Mesenchymal stem cell (in vitro differentiated cells and primary cell): Measurements from ENCODE around the gene ZSCAN21.
A peak's percentile ranks its signal among the peaks of the same experiment; 100 is the strongest.

ENCODE experiments used
- DNase-seq: peaks from one replicate; pipeline ENCODE4 v3.0.0-alpha.2; 2013
- H2AFZ ChIP-seq: one replicate; pipeline ENCODE4 v1.6.1; 2013; ENCODE audit warnings: low read depth, mild to moderate bottlenecking, control low read depth, inconsistent platforms, low read length, moderate library complexity
- H2AK5ac ChIP-seq: 2 replicates; pipeline ENCODE4 v1.6.1; 2013; ENCODE audit warnings: low read length, moderate library complexity, mild to moderate bottlenecking, inconsistent platforms; ENCODE audit not compliant: severe bottlenecking
- H2BK120ac ChIP-seq: one replicate; pipeline ENCODE4 v1.6.1; 2013; ENCODE audit warnings: low read depth, mild to moderate bottlenecking, inconsistent platforms, low read length, moderate library complexity
- H2BK12ac ChIP-seq, 2 experiments: one replicate each; pipeline ENCODE4 v1.6.1; 2013; ENCODE audit warnings: inconsistent platforms in 2 of 2, low read length in 2 of 2, mild to moderate bottlenecking in 2 of 2, moderate library complexity in 2 of 2, control low read depth in 1 of 2
- H2BK15ac ChIP-seq: one replicate; pipeline ENCODE4 v1.6.1; 2013; ENCODE audit warnings: mild to moderate bottlenecking, low read depth, inconsistent platforms; ENCODE audit not compliant: poor library complexity, severe bottlenecking
- H2BK5ac ChIP-seq: 2 replicates; pipeline ENCODE4 v1.6.1; 2013; ENCODE audit warnings: low read depth, mild to moderate bottlenecking, low read length, control low read depth, inconsistent platforms; ENCODE audit not compliant: poor library complexity, severe bottlenecking
- H3K14ac ChIP-seq, 2 experiments: one replicate each; pipeline ENCODE4 v1.6.1; 2013; ENCODE audit warnings: inconsistent platforms in 2 of 2, low read length in 2 of 2, control low read depth in 1 of 2, mild to moderate bottlenecking in 1 of 2, moderate library complexity in 1 of 2
- H3K18ac ChIP-seq, 2 experiments: one replicate each; pipeline ENCODE4 v1.6.1; 2013; ENCODE audit warnings: inconsistent platforms in 2 of 2, low read length in 2 of 2, control low read depth in 1 of 2, low read depth in 1 of 2, mild to moderate bottlenecking in 1 of 2
- H3K23ac ChIP-seq, 2 experiments: one replicate each; pipeline ENCODE4 v1.6.1; 2013; ENCODE audit warnings: inconsistent platforms in 2 of 2, low read length in 2 of 2, mild to moderate bottlenecking in 2 of 2, moderate library complexity in 2 of 2, control low read depth in 1 of 2
- H3K27ac ChIP-seq: 2 replicates; pipeline ENCODE4 v1.5.1; 2013; ENCODE audit warnings: mild to moderate bottlenecking, moderate library complexity, low read length, control low read depth, inconsistent platforms; ENCODE audit not compliant: poor library complexity, severe bottlenecking
- H3K27me3 ChIP-seq, 2 experiments: 2 replicates each; pipeline versions ENCODE4 v1.6.1 to v1.7.0; 2013; ENCODE audit warnings: low read length in 2 of 2, mild to moderate bottlenecking in 2 of 2, moderate library complexity in 2 of 2, control low read depth in 1 of 2, inconsistent platforms in 1 of 2; ENCODE audit not compliant: control insufficient read depth in 1 of 2, insufficient read depth in 1 of 2
- H3K36me3 ChIP-seq, 2 experiments: 2 replicates each; pipeline versions ENCODE4 v1.6.1 to v1.7.0; 2013; ENCODE audit warnings: low read length in 2 of 2, control low read depth in 1 of 2, inconsistent platforms in 1 of 2, low read depth in 1 of 2, mild to moderate bottlenecking in 1 of 2; ENCODE audit not compliant: insufficient read depth in 2 of 2, control insufficient read depth in 1 of 2
- H3K4ac ChIP-seq, 2 experiments: one replicate each; pipeline ENCODE4 v1.6.1; 2013; ENCODE audit warnings: inconsistent platforms in 2 of 2, low read length in 2 of 2, mild to moderate bottlenecking in 2 of 2, moderate library complexity in 2 of 2, control low read depth in 1 of 2, low read depth in 1 of 2
- H3K4me1 ChIP-seq: 2 replicates; pipeline ENCODE4 v1.6.1; 2013; ENCODE audit warnings: low read depth, low read length, control low read depth; ENCODE audit not compliant: control insufficient read depth, insufficient read depth
- H3K4me2 ChIP-seq: 2 replicates; pipeline ENCODE4 v1.6.1; 2013; ENCODE audit warnings: low read length, mild to moderate bottlenecking, inconsistent platforms; ENCODE audit not compliant: poor library complexity, severe bottlenecking
- H3K4me3 ChIP-seq, 2 experiments: 2 replicates each; pipeline versions ENCODE4 v1.5.1 to v1.7.0; 2013; ENCODE audit warnings: low read length in 2 of 2, mild to moderate bottlenecking in 2 of 2, control low read depth in 1 of 2, low read depth in 1 of 2; ENCODE audit not compliant: insufficient read depth in 1 of 2
- H3K79me1 ChIP-seq: replicated peaks from 2 replicates; pipeline ENCODE4 v1.6.1; 2013; ENCODE audit warnings: mild to moderate bottlenecking, control low read depth, low read length, inconsistent platforms; ENCODE audit not compliant: poor library complexity, severe bottlenecking
- H3K9ac ChIP-seq: 2 replicates; pipeline ENCODE4 v1.7.0; 2013; ENCODE audit warnings: mild to moderate bottlenecking, low read length, moderate library complexity
- H3K9me3 ChIP-seq: 2 replicates; pipeline ENCODE4 v1.7.0; 2013; ENCODE audit warnings: mild to moderate bottlenecking, low read length; ENCODE audit not compliant: control insufficient read depth
- H4K8ac ChIP-seq: one replicate; pipeline ENCODE4 v1.6.1; 2013; ENCODE audit warnings: inconsistent platforms, mild to moderate bottlenecking, low read length, moderate library complexity
- H4K91ac ChIP-seq: one replicate; pipeline ENCODE4 v1.6.1; 2013; ENCODE audit warnings: mild to moderate bottlenecking, low read length, inconsistent platforms
- WGBS: methylation state at CpG from one replicate; pipeline ENCODE4 v1.1.7; 2013; ENCODE audit warnings: mixed read lengths; 5-methylcytosine and 5-hydroxymethylcytosine counted together

ZSCAN21 gene

GRCh38 chr7:100102950-100103840 is 53.6 kb downstream of the ZSCAN21 start:
- 22% methylated on average over 15 of the region's 17 CpGs for WGBS
- Histone ChIP-seq H4K8ac (peak overlapping the region; percentile 86), H3K27ac (no peak overlapping the region)

GRCh38 chr7:100105534-100105933 is 56.0 kb downstream of the ZSCAN21 start:
- Histone ChIP-seq H3K4me3 (no peak overlapping the region), H3K14ac (no peak overlapping the region), H3K23ac (no peak overlapping the region), H2AFZ (no peak overlapping the region), H3K9me3 (no peaks in the 10 kb centered on the region), H3K4me1 (peaks cover 12% of the 10 kb centered on the region), H2BK12ac (peak overlapping the region in 1 of 2 experiments; percentile 44), H3K9ac (no peak overlapping the region), H2BK120ac (no peak overlapping the region), H4K8ac (no peak overlapping the region), H4K91ac (peak overlapping the region; percentile 54), H3K36me3 (peaks cover 62 to 66% of the 10 kb centered on the region in 2 experiments), H3K27ac (no peak overlapping the region), H2AK5ac (no peak overlapping the region), H2BK15ac (no peak overlapping the region), H3K18ac (no peak overlapping the region), H3K4me2 (no peak overlapping the region), H3K79me1 (peaks cover 12% of the 10 kb centered on the region), H3K4ac (no peak overlapping the region), H3K27me3 (no peaks in the 10 kb centered on the region), H2BK5ac (no peak overlapping the region)
- no peak for DNase-seq
- WGBS, result 100% methylated on average over 3 of the region's 4 CpGs

More at GRCh38 chr7:100102950-100103840, 53.6 kb downstream of the ZSCAN21 start:
- no peak overlapping the region for H2AFZ ChIP-seq
- H2BK12ac ChIP-seq, result peak overlapping the region; percentile 73 to 78
- H3K23ac ChIP-seq, result no peak overlapping the region
- no peak overlapping the region for H3K14ac ChIP-seq
- H2AK5ac ChIP-seq, result peak overlapping the region; percentile 68
- peak overlapping the region; percentile 83 for H2BK120ac ChIP-seq
- H3K36me3 ChIP-seq, result peaks cover 59 to 60% of the 10 kb centered on the region in 2 experiments
- peak overlapping the region; percentile 55 for H4K91ac ChIP-seq
- peak overlapping the region; percentile 50 to 88 for H3K4ac ChIP-seq
- peak overlapping the region in 1 of 2 experiments; percentile 85 for H3K4me3 ChIP-seq
- peak; percentile 99 for DNase-seq
- peak overlapping the region; percentile 92 for H2BK15ac ChIP-seq
- peak overlapping the region; percentile 60 to 83 for H3K18ac ChIP-seq
- H3K79me1 ChIP-seq, result peaks cover 20% of the 10 kb centered on the region
- H2BK5ac ChIP-seq, result no peak overlapping the region
- H3K9ac ChIP-seq, result peak overlapping the region; percentile 89
- H3K4me2 ChIP-seq, result no peak overlapping the region
- no peaks in the 10 kb centered on the region for H3K27me3 ChIP-seq
- no peaks in the 10 kb centered on the region for H3K9me3 ChIP-seq
- H3K4me1 ChIP-seq, result peaks cover 21% of the 10 kb centered on the region

- 96% methylated on average over 17 of the region's 17 CpGs for WGBS
- Histone ChIP-seq H3K4ac (no peak overlapping the region), H2BK12ac (no peak overlapping the region), H2AK5ac (no peak overlapping the region), H3K4me2 (no peak overlapping the region), H2BK15ac (no peak overlapping the region), H3K23ac (no peak overlapping the region), H3K9ac (no peak overlapping the region), H4K91ac (no peak overlapping the region), H3K9me3 (no peaks in the 10 kb centered on the region), H2BK120ac (no peak overlapping the region), H2AFZ (no peak overlapping the region), H2BK5ac (no peak overlapping the region), H3K14ac (no peak overlapping the region), H3K4me3 (no peak overlapping the region), H3K18ac (no peak overlapping the region), H3K27me3 (no peaks in the 10 kb centered on the region), H3K36me3 (peaks cover 72 to 77% of the 10 kb centered on the region in 2 experiments), H3K27ac (no peak overlapping the region), H4K8ac (no peak overlapping the region), H3K4me1 (peaks cover 9% of the 10 kb centered on the region), H3K79me1 (peaks cover 12% of the 10 kb centered on the region)
- no peak for DNase-seq
Measured at GRCh38 chr7:100106633-100107032, 57.1 kb downstream of the ZSCAN21 start.

GRCh38 chr7:100107125-100107737 is 57.7 kb downstream of the ZSCAN21 start:
- peaks cover 12% of the 10 kb centered on the region for H3K79me1 ChIP-seq
- H3K4me3 ChIP-seq, result no peak overlapping the region
- H2BK15ac ChIP-seq, result peak overlapping the region; percentile 44
- H3K4ac ChIP-seq, result no peak overlapping the region
- H3K9me3 ChIP-seq, result no peaks in the 10 kb centered on the region
- no peak overlapping the region for H3K18ac ChIP-seq
- H3K27ac ChIP-seq, result no peak overlapping the region
- H2AFZ ChIP-seq, result no peak overlapping the region
- peak overlapping the region; percentile 45 for H4K8ac ChIP-seq
- H2AK5ac ChIP-seq, result no peak overlapping the region
- H3K4me1 ChIP-seq, result peaks cover 8% of the 10 kb centered on the region
- WGBS, result 95% methylated on average over 25 of the region's 25 CpGs
- no peak overlapping the region for H3K23ac ChIP-seq
- no peak overlapping the region for H3K4me2 ChIP-seq
- no peak for DNase-seq
- H3K14ac ChIP-seq, result no peak overlapping the region
- no peaks in the 10 kb centered on the region for H3K27me3 ChIP-seq
- no peak overlapping the region for H2BK120ac ChIP-seq
- peak overlapping the region in 1 of 2 experiments; percentile 23 for H2BK12ac ChIP-seq
- H3K9ac ChIP-seq, result no peak overlapping the region
- H4K91ac ChIP-seq, result peak overlapping the region; percentile 43
- H3K36me3 ChIP-seq, result peaks cover 78 to 83% of the 10 kb centered on the region in 2 experiments
- H2BK5ac ChIP-seq, result no peak overlapping the region
